H1 (cell line): ENCODE measurements around the gene VEZT. TPM values are rescaled to one million over a fixed set of nuclear protein-coding genes. Genes with fewer than 3 reads are reported as not detected.

Source experiments
- HDAC2 ChIP-seq, 2 experiments: fragments of 300-600 bp in 1 of 2; sonication (generic) in 1 of 2; IDR thresholded peaks; 2 replicates each; pipeline ENCODE4 v1.6.1; 2011 to 2012; ENCODE audit warnings: low read depth in 2 of 2, low read length in 2 of 2, mild to moderate bottlenecking in 2 of 2, moderate library complexity in 2 of 2, borderline replicate concordance in 1 of 2, inconsistent platforms in 1 of 2
- PHF8 ChIP-seq: fragments of 200-600 bp; sonication (generic); conservative IDR thresholded peaks from 2 replicates; pipeline ENCODE4 v1.7.1; 2012; ENCODE audit warnings: low read depth, mild to moderate bottlenecking, inconsistent platforms, low read length, moderate library complexity
- SAP30 ChIP-seq: fragments of 300-600 bp; sonication (generic); IDR thresholded peaks from 2 replicates; pipeline ENCODE4 v1.7.1; 2012; ENCODE audit warnings: low read length, moderate library complexity, mild to moderate bottlenecking, inconsistent platforms; ENCODE audit not compliant: insufficient read depth, insufficient replicate concordance
- TAF7 ChIP-seq: optimal IDR thresholded peaks from 2 replicates; pipeline ENCODE3; 2011; ENCODE audit warnings: low read depth, mild to moderate bottlenecking, inconsistent platforms, low read length, moderate library complexity, borderline replicate concordance
- TBP ChIP-seq: IDR thresholded peaks from 2 replicates; pipeline ENCODE4 v1.6.1; 2011; ENCODE audit warnings: low read depth, low read length, improper control_type of control experiment
- ZNF274 ChIP-seq: IDR thresholded peaks from 2 replicates; pipeline ENCODE4 v1.7.0; 2012; ENCODE audit warnings: low read length, borderline replicate concordance; ENCODE audit errors: extremely low read depth
- polyA plus RNA-seq, 7 experiments: library from polyadenylated mRNA; depleted of rRNA in 3 of 7; stranded (reverse) in 5 of 7; unstranded in 2 of 7; fragments of >200 nt in 5 of 7; fragments of 200-250 nt in 2 of 7; gene quantifications; 1 replicate in 5 of 7; 2 replicates in 1 of 7; 4 replicates in 1 of 7; pipeline versions ENCODE4 v1.2.1 to v1.2.3, GENCODE V29; 2011 to 2013; ENCODE audit warnings: missing spikeins in 2 of 7, mixed read lengths in 2 of 7
- total RNA-seq: library from RNA; stranded (reverse); fragmentation: NEBNext Ultra II Directional; extraction: Animal tissue kit (Norgen Biotek cat#: 25700); gene quantifications from 2 replicates; pipeline ENCODE4 v1.2.1, GENCODE V29; 2021
- TF ChIP-seq, protein P1 (sequence below): IDR thresholded peaks from 2 replicates; pipeline ENCODE4 v1.6.1; 2012; ENCODE audit warnings: inconsistent platforms
- TF ChIP-seq, protein P2 (sequence below): IDR thresholded peaks from 2 replicates; pipeline ENCODE4 v1.6.1; 2011; ENCODE audit warnings: low read length, improper control_type of control experiment

Gene VEZT
- total and polyA plus RNA-seq, 2 of the 8 experiments (the other 6 are each of a cell fraction or from before 2014, with no cell fraction given), result 44.0 to 56.1 TPM

DNA sequence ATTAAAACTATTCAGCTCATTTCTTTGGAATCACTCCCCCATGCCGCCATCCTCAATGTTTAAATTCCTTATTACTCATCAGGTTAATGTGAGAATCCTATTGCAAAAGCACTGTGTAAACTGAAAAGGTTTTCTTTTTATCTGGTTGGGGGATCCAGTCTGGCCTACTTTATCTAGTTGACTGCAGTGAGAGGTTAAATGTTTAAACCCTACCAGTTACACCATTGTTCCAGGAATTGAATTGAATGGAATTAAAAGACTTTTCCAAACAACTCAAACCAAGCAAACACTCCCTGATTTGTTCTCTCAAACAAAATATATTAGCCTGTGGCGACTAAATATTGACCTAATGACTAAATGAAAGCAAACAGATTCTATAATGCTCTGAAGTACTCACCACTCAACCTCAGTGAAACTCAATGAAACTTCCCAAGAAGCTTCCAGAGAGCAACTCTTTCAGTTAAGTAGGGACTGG is 100.5 kb downstream of the VEZT start (continued):
- no peak for TF ChIP-seq ZNF274
- no peak for TF ChIP-seq SAP30
- TF ChIP-seq, protein P1, sequence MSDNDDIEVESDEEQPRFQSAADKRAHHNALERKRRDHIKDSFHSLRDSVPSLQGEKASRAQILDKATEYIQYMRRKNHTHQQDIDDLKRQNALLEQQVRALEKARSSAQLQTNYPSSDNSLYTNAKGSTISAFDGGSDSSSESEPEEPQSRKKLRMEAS, result no peak
- TF ChIP-seq TAF7, result no peak
- no peak for TF ChIP-seq TBP
- no peak for TF ChIP-seq PHF8
- no peak for TF ChIP-seq HDAC2 (IDR thresholded peaks at IDR 0.05; ENCODE audit: borderline replicate concordance in 1 of 2, low read depth in 2 of 2, low read length in 2 of 2)
- TF ChIP-seq, protein P2, sequence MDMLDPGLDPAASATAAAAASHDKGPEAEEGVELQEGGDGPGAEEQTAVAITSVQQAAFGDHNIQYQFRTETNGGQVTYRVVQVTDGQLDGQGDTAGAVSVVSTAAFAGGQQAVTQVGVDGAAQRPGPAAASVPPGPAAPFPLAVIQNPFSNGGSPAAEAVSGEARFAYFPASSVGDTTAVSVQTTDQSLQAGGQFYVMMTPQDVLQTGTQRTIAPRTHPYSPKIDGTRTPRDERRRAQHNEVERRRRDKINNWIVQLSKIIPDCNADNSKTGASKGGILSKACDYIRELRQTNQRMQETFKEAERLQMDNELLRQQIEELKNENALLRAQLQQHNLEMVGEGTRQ, result no peak
